Measurements from ENCODE around the gene SIAH2.

Gene SIAH2

DNA sequence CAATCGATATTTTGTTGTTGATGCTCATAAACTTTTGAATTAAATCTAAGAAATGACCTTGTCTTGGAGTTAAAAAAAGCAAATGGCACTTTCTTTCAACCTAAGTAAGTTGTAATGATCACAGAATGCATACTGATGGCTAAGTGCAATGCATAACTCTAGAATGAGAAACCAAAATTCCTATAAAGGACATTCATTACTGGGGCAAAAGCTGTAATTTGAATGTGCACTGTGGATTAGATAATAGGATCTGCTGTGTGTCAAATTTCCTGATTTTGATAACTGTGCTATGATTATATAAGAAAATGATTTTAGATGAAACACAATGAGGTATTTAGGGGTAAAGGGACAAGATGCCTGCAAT lies 14.3 kb downstream of the SIAH2 start:
- TF ChIP-seq ZFX (IDR thresholded peaks at IDR 0.05), result no peak
- TF ChIP-seq, protein P1, sequence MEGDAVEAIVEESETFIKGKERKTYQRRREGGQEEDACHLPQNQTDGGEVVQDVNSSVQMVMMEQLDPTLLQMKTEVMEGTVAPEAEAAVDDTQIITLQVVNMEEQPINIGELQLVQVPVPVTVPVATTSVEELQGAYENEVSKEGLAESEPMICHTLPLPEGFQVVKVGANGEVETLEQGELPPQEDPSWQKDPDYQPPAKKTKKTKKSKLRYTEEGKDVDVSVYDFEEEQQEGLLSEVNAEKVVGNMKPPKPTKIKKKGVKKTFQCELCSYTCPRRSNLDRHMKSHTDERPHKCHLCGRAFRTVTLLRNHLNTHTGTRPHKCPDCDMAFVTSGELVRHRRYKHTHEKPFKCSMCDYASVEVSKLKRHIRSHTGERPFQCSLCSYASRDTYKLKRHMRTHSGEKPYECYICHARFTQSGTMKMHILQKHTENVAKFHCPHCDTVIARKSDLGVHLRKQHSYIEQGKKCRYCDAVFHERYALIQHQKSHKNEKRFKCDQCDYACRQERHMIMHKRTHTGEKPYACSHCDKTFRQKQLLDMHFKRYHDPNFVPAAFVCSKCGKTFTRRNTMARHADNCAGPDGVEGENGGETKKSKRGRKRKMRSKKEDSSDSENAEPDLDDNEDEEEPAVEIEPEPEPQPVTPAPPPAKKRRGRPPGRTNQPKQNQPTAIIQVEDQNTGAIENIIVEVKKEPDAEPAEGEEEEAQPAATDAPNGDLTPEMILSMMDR (conservative IDR thresholded peaks at IDR 0.05), result no peak
- H3K27ac ChIP-seq, result no peak overlapping the region

DNA sequence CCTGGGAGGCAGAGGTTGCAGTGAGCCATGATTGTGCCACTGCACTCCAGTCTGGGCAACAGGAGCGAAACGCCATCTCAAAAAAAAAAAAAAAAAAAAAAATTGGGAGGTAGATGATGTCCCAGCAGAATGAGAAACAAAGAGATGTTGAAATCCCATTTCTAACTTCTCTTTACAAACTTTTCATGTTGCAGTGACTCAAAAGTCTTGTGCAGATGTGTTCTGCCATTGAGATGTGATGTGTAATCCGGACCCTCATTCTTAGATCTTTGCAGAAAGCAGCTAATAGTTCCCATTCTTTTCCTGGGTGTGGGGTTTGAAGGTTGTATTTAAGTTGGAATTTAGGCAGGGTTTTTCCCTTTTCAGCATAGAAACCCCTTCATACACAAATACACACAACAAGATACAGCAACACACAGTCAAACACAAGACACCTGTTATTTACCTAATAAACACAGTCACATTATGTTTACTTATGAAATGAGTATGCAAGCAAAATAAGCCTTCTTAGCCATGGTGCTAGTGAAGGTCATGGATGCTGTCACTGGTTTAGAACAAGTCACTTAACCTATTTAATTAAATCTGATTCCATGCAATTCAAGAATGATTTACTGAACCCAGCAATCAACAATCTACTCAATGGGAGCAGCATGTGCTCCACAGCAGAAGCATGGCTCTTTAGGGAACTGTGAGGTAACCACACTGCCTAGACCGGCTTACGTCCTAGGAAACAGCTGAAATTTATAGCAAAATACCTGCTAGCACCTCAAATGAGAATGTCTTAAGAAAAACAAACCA lies 14.9 kb downstream of the SIAH2 start:
- no peak for TF ChIP-seq ZFX (IDR thresholded peaks at IDR 0.05)
- TF ChIP-seq, protein P1 (conservative IDR thresholded peaks at IDR 0.05), result no peak
- H3K27ac ChIP-seq, result peak overlapping the region; percentile 8; the same call in 1 of the 2 replicates

DNA sequence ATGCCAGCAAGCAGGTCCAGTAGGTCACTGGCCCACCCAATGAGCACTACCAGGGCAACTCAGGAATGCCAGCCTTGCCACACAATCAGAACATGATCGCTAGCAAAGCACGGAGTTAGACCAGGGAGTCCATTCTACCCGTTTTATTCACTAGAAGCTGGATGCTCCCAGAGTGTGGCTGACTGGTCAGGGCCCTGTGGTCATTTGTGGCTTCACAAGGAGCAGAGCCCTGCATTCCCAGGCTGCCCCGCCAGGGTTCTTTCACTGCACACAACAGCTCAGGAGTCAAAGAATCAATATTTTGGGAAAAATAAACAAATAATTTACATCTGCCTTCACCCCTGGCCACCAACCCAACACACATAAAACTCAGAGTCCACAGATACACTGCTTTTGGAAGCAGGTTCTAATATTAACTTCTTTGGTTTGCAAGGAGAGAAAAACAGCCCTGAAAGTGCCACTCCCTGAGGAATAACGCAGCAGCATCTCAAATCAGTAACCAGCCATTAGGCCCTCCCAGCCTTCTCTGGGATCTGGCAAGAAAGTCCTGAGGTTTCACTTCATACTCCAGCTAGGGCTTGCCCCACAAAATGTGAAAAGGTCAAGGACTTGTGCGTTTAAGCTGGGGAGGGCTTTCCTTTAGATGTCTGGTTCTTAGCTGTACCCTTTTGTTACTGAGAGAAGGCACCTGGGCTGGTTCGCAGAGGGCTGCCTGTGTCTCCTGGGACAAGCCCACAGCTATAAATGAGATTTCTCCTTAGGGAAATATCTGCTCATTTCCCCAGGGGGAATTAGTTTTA lies 16.0 kb downstream of the SIAH2 start:
- TF ChIP-seq, protein P1 (conservative IDR thresholded peaks at IDR 0.05), result no peak
- TF ChIP-seq ZFX (IDR thresholded peaks at IDR 0.05), result no peak
- peak overlapping the region; percentile 8; the same call in 1 of the 2 replicates for H3K27ac ChIP-seq

DNA sequence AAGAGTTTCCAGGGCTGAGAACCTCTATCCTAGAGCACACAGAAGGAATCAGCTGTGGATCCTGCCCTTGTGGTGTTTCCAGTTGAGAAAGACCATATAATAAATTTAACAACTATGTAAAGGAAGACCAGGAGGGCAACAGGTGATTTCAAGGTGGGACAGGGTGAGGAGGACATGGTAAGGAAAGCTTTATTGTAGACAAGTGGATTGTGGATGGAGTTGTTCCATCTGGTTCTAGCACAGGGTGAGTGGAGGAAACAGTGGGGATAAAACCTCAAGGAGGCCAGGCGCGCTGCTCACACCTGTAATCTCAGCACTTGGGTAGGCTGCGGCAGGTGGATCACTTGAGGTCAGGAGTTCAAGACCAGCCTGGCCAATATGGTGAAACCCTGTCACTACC lies 17.1 kb downstream of the SIAH2 start:
- no peak for TF ChIP-seq ZFX (IDR thresholded peaks at IDR 0.05)
- TF ChIP-seq, protein P1 (conservative IDR thresholded peaks at IDR 0.05), result no peak
- H3K27ac ChIP-seq, result peak overlapping the region; percentile 26; the same call in 1 of the 2 replicates

DNA sequence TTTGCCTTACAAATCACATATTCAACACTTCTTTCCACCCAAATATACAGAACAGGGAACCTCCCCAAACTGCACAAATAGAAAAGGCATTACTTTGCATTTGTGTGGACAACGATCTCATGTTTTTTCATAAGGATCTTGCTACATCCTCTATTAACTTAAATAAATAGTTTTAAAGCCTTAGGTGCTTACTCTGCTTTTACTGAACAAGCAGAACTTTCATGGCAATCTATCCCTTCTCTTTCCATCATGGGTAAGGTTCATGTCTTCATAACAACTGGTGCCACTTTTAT lies 18.1 kb downstream of the SIAH2 start:
- TF ChIP-seq, protein P1 (conservative IDR thresholded peaks at IDR 0.05), result no peak
- TF ChIP-seq ZFX (IDR thresholded peaks at IDR 0.05), result no peak

DNA sequence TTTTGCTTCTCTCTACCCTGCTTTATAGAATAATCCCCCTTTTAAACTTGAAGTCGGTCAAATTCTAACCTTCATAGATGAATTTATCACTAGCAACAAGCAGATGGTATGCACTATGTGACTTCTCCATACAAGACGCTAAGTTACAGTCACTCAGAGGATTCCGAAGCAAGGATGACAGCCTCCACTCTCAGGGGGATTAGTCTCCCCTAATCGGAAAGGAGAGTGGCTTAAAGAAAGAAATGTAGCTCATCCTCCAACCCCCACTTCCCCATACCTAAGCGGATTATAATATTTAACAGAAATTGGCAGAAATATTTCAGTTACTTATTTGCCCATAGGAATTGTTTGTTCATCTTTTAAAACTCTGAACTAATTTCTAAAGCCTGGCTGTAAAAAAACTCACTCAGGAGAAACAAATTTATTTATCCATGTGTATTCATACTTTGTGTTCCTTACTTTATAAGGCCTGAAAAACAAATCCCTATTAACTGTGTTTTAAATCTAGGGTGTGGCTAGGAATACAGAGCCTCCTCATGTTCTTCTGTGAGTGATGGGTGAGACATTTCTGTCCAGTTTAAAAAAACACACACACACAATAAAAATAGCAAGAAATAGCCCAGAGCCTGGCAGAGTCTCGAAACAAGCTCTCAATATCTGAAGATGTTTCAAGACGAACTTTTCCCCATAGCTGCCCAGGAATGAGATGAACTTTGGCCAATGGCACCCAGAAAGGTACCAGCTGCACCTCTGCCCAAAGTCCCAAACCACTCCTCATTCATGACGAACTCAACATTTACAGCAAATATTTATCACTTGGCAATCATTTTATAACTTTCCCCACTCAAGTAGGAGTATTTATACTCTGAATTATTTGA lies 18.7 kb downstream of the SIAH2 start:
- TF ChIP-seq, protein P1 (conservative IDR thresholded peaks at IDR 0.05), result no peak
- no peak for TF ChIP-seq ZFX (IDR thresholded peaks at IDR 0.05)

More for the DNA sequence above, 18.1 kb downstream of the SIAH2 start:
- no peak overlapping the region for H3K27ac ChIP-seq

More for the DNA sequence above, 18.7 kb downstream of the SIAH2 start:
- H3K27ac ChIP-seq, result no peak overlapping the region
